Right cardiac atrium (tissue), 5 donors: ENCODE measurements around the gene FRYL. TPM values are rescaled to one million over a fixed set of nuclear protein-coding genes. Genes with fewer than 3 reads are reported as not detected.
"Not testable (repeated sequence)": the region's sequence is repeated elsewhere in the genome, so short reads cannot be mapped to it uniquely, and the experiment has no call there.

ENCODE experiments used
- ATAC-seq, 2 donors: fragments of 200-7000 bp; cut with Tn5 transposase; one replicate each; pipeline versions ENCODE4 v1.8.0 to v1.9.1; 2020; ENCODE audit warnings: moderate library complexity in 2 of 2, mild to moderate bottlenecking in 1 of 2
- DNase-seq, 3 donors: peaks; one replicate each; pipeline ENCODE4 v3.0.0-alpha.2; 2020
- H3K27ac ChIP-seq: one replicate; pipeline ENCODE4 v1.5.1; 2013; ENCODE audit warnings: mild to moderate bottlenecking, low read length, control low read depth, moderate library complexity
- H3K27me3 ChIP-seq: one replicate; pipeline ENCODE4 v1.6.1; 2013; ENCODE audit not compliant: control insufficient read depth, insufficient read depth
- H3K4me1 ChIP-seq: one replicate; pipeline ENCODE4 v1.6.1; 2013; ENCODE audit warnings: low read length; ENCODE audit not compliant: control insufficient read depth, insufficient read depth
- H3K4me3 ChIP-seq: one replicate; pipeline ENCODE4 v1.5.1; 2013; ENCODE audit warnings: low read length, control low read depth
- H3K9me3 ChIP-seq: one replicate; pipeline ENCODE4 v1.6.1; 2013; ENCODE audit warnings: low read length; ENCODE audit not compliant: control insufficient read depth
- WGBS: extraction: QIAGEN DNeasy Blood & Tissue Kit; methylation state at CpG from one replicate; pipeline ENCODE4 v1.1.7; 2013; 5-methylcytosine and 5-hydroxymethylcytosine counted together
- intact Hi-C, 4 donors: fragments of 100-400 bp; cut with DNase I; formaldehyde crosslinking; loops; one replicate each; pipeline versions ENCODE4 v1.11.0 to v1.14.0; 2022 to 2023
- polyA plus RNA-seq: library from polyadenylated mRNA; stranded (reverse); fragments of 200-250 nt; gene quantifications from one replicate; pipeline ENCODE4 v1.2.3, GENCODE V29; 2013
- total RNA-seq, 4 donors: library from RNA; stranded (reverse); fragmentation: NEBNext Ultra II Directional; extraction: Animal tissue kit (Norgen Biotek cat#: 25700); gene quantifications; one replicate each; pipeline ENCODE4 v1.2.1, GENCODE V29; 2021
- donor health status: healthy with polysubstance abuse.
- donor health status: DM: no; HTN: yes; CAD: no.
- donor health status: DM: no; HTN: no; CAD: no.
- donor health status: DM: no; HTN: yes; CAD: no; lungs with severe emphysema.
- donor health status: DM: yes; HTN: yes; CAD: no.

Gene FRYL
- total and polyA plus RNA-seq, 5 donors = 13.5 to 50.7 (median 43.8) TPM

DNA sequence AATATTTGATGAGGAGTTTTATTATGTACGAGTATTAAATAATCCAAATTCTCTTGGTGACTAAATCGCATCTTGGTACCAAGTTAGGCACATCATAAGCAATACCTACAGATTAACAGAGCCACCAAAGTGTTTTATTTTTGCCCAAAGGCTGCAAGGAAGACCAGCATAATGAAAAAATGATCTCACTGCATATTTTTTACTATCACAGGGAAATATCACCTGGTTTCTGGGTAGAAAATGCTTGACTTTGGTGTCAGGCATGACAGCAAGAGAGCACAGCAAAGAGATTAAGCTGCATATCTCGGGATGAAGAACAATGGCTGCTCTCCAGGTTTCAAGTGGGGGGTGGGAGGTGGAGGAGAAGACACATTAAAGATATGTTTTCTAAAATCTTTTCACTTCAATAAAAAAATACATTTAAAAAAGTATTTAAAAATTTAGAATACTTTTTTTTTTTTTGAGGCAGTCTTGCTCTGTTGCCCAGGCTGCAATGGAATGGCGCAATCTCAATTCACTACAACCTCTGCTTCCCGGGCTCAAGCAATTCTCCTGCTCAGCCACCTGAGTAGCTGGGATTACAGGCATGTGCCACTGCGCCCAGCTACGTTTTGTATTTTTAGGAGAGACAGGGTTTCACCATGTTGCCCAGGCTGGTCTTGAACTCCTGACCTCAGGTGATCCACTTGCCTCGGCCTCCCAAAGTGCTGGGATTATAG is 86.1 kb downstream of the FRYL start:
- DNase-seq = no peak
- Histone ChIP-seq H3K27ac (no peak overlapping the region), H3K27me3 (no peaks in the 10 kb centered on the region), H3K9me3 (no peaks in the 10 kb centered on the region), H3K4me3 (no peak overlapping the region), H3K4me1 (peaks cover 7% of the 10 kb centered on the region)
- no peak for ATAC-seq
- intact Hi-C loops = no loop called here
- WGBS = 86% methylated on average over 8 of the region's 8 CpGs

DNA sequence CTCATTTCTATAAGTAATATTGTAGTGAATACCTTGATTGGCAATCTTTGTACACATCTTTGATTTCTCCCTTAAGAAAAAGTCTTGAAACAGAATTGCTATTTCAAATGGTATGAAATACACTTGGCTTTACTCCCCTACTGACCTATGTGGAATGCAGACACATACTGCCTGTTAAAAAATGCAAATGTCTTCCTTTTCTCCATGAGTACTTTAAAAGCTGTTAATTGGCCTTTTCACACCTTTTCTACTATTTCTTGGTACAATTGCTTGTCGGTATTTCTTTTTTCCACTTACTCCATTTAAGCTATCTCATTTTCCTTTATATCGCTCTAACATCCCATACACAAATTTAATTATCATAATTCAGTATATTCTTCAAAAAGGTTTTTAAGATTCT is 87.2 kb downstream of the FRYL start:
- intact Hi-C loops = no loop called here
- peaks cover 3% of the 10 kb centered on the region for H3K4me1 ChIP-seq
- no peak overlapping the region for H3K27ac ChIP-seq
- no peaks in the 10 kb centered on the region for H3K27me3 ChIP-seq
- DNase-seq (no peak), ATAC-seq (no peak)
- whole genome bisulfite sequencing = 78% methylated on average over 2 of the region's 2 CpGs
- no peaks in the 10 kb centered on the region for H3K9me3 ChIP-seq
- H3K4me3 ChIP-seq = no peak overlapping the region

DNA sequence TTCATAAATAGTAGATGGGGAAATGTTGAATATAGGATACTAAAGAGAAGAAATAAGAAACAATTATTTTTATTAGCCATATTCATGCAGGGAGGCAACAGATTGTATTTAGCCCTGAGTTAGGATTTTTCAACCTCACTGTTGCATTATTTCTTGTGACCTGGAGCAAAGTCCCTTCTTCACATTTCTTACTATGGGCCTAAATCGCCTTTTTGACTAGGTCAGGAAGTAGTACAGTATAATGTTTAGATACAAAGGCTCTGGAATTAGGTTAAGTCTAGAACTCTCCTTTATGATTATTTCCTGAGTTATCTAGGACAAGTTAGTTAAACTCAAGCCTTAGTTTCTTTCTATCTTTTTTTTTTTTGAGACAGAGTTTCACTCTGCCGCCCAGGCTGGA is 88.0 kb downstream of the FRYL start:
- 87% methylated on average over 2 of the region's 2 CpGs for WGBS

DNA sequence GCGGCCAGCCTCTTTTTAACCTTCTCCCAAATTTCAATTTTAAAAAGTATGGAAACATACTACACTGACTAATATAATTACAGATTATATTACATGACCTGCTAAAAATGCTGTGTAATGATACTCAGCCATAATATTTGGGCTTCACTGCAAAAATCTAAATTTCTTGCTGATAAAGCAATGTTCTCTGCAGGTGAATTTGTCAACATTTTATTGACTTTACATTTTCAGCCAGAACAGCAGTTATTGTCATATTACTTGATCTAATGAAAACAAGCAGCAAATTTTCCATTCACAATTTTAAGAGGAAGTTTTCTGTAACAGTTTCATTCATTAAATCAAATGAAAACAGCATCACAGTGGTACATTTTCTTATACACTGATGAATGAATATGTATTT is 91.1 kb downstream of the FRYL start:
- Histone ChIP-seq H3K9me3 (no peaks in the 10 kb centered on the region), H3K27ac (no peak overlapping the region), H3K4me3 (no peak overlapping the region), H3K4me1 (no peaks in the 10 kb centered on the region), H3K27me3 (no peaks in the 10 kb centered on the region)
- ATAC-seq = no peak
- DNase-seq = no peak
- WGBS = 98% methylated on average over 1 of the region's 1 CpG
- intact Hi-C loops = loop anchor here in 2 of 4 donors (10.0 kb wide), 2 partner anchors 86 to 104 kb away; no protein-coding TSS in a partner anchor

More for the DNA sequence above, 88.0 kb downstream of the FRYL start:
- no peaks in the 10 kb centered on the region for H3K9me3 ChIP-seq
- intact Hi-C loops = no loop called here
- no peak for DNase-seq
- H3K4me1 ChIP-seq = peaks cover 2% of the 10 kb centered on the region
- ATAC-seq = no peak
- H3K27me3 ChIP-seq = no peaks in the 10 kb centered on the region
- H3K4me3 ChIP-seq = no peak overlapping the region
- H3K27ac ChIP-seq = no peak overlapping the region

DNA sequence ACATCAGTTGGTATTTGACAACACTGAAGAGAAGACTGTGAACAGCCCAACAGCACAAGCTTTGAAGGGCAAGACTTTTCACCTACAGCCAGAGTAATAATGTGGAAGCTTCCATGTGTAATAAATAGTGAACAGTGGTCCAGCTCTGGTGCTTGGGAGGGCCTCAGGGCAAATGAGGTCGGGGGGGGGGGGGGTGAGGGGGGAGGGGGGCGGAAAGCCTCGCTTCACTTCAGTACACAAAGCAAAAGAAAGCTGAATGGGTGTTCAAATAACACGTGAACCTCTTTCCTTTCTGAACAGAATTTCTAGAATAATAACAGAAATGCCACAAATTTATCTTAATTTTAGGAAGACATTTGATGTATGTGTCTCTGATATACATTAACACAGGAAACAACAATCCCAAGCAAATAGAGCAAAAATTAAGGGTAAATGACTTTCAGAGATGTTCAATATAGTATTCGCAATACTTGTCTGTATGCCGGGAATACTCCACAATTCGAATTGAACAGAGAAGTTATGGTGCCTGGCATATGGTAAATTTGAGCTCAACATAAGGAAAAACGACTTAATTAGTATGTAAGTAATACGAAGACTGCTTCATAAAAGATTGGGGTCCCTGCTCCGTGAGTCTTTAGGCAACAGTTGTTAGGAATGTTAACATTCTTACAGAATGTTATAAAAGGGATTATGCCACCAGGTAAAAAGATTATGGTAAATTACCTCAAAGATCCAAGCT is 92.6 kb downstream of the FRYL start:
- intact Hi-C loops = loop anchor here in 2 of 4 donors (10.0 kb wide), 2 partner anchors 87 to 103 kb away; no protein-coding TSS in a partner anchor
- H3K27me3 ChIP-seq = no peaks in the 10 kb centered on the region
- 79% methylated on average over 10 of the region's 10 CpGs for WGBS
- H3K4me1 ChIP-seq = no peaks in the 10 kb centered on the region
- ATAC-seq (no peak), DNase-seq (no peak)
- H3K27ac ChIP-seq = no peak overlapping the region
- H3K9me3 ChIP-seq = no peaks in the 10 kb centered on the region
- no peak overlapping the region for H3K4me3 ChIP-seq

DNA sequence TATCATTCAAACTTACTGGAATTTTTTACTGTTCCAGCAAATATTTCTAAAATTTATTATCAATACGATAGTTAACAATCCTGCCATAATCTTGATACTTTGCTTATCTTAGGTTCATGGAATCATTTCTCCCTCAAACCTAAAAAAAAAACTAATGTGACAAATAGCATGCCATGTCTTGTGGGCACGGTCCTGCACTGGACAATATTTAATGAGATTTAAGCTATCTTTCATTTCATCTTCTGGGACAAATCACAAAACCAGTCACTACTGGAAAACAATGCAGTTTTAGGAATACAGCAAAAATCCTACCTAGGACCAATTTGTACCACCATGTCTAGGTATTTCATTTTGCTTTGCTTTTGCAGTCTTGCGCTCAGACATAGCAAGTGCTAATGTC is 93.7 kb downstream of the FRYL start:
- no peaks in the 10 kb centered on the region for H3K9me3 ChIP-seq
- no peak overlapping the region for H3K4me3 ChIP-seq
- DNase-seq = no peak
- no peaks in the 10 kb centered on the region for H3K4me1 ChIP-seq
- ATAC-seq = no peak
- WGBS = 95% methylated on average over 3 of the region's 3 CpGs
- no peaks in the 10 kb centered on the region for H3K27me3 ChIP-seq
- no peak overlapping the region for H3K27ac ChIP-seq
- intact Hi-C loops = loop anchor here in 2 of 4 donors (10.0 kb wide), 2 partner anchors 88 to 102 kb away; no protein-coding TSS in a partner anchor

DNA sequence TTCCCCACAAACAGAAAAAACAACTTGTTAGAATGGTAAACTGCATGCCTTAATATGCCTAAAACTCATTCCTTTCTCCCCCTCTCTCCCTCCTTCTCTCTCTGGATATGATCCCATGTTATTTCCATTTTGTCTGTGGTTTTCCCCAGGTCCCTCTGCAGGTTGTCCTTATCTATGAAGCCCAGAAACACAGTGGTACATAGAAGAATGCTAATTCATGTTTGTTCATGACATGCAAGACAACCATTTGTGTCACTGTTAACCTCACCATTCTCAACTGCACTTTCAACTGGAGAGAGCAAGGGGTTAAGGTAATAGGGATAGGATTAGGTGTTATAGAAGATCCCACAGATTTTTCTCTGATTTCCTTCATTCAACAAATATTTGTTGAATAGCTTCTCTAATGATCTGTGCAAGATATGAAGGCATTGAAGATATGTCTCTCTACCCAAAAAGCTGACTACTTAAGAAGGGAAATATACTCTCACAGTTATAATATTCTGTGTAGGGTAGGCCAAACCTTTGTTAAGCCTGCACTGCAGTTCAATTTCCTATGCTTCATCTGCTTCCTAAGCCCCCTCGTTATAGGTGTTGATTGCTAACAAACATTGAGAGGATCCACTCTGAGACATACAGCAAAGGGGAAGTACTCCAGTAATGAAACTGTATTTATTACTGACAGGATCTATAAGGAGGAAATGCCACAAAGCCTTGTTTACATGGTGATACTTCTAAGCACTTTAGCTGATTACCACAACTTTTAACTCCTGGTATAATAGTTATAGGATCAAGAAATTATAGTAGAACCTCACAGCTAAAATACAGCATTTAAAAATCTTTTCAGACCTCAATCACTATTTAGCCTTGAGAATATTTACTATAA is 96.1 kb downstream of the FRYL start:
- no peak overlapping the region for H3K4me3 ChIP-seq
- no peak for DNase-seq
- no peaks in the 10 kb centered on the region for H3K27me3 ChIP-seq
- no peak overlapping the region for H3K27ac ChIP-seq
- H3K9me3 ChIP-seq = no peaks in the 10 kb centered on the region
- intact Hi-C loops = loop anchor here in 2 of 4 donors (10.0 kb wide), 2 partner anchors 91 to 99 kb away; no protein-coding TSS in a partner anchor
- no peak for ATAC-seq
- WGBS = 29% methylated on average over 1 of the region's 1 CpG
- H3K4me1 ChIP-seq = no peaks in the 10 kb centered on the region

DNA sequence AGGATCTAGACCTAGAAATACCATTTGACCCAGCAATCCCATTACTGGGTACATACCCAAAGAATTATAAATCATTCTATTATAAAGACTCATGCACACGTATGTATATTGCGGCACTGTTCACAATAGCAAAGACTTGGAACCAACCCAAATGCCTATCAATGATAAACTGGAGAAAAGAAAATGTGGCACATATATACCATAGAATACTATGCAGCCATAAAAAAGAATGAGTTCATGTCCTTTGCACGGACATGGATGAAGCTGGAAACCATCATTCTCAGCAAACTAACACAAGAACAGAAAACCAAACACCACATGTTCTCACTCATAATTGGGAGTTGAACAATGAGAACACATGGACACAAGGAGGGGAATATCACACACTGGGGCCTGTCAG is 97.2 kb downstream of the FRYL start:
- H3K4me1 ChIP-seq, H3K27me3 ChIP-seq, H3K27ac ChIP-seq, DNase-seq, H3K9me3 ChIP-seq, ATAC-seq, H3K4me3 ChIP-seq: not testable (repeated sequence)
- 89% methylated on average over 3 of the region's 3 CpGs for WGBS
- intact Hi-C loops = loop anchor here in 2 of 4 donors (10.0 kb wide), 2 partner anchors 92 to 98 kb away; no protein-coding TSS in a partner anchor

DNA sequence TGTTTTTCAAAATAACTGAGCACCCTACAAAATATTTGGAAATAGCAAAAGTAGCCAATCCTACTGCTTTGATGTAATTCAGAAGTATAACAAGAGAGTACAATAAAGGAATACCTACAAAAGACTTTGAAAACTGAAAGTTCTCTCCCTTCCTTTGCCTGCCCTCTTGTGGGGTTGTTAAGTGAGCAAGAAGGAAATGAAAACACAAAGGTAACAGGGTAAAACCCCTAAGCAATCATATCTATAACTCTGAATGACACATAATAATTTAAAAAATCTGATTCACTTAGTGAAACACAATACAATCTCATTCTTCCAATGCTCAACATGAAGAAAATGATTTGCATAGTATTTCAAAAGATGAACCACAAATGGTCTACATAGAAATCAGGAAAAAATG is 98.2 kb downstream of the FRYL start:
- ATAC-seq (peak; percentile 24 to 63), DNase-seq (no peak)
- intact Hi-C loops = loop anchor here in 2 of 4 donors (10.0 kb wide), 2 partner anchors 93 to 97 kb away; no protein-coding TSS in a partner anchor
- no peak overlapping the region for H3K27ac ChIP-seq
- H3K4me3 ChIP-seq = no peak overlapping the region
- H3K9me3 ChIP-seq = no peaks in the 10 kb centered on the region
- no peaks in the 10 kb centered on the region for H3K27me3 ChIP-seq
- H3K4me1 ChIP-seq = no peaks in the 10 kb centered on the region

DNA sequence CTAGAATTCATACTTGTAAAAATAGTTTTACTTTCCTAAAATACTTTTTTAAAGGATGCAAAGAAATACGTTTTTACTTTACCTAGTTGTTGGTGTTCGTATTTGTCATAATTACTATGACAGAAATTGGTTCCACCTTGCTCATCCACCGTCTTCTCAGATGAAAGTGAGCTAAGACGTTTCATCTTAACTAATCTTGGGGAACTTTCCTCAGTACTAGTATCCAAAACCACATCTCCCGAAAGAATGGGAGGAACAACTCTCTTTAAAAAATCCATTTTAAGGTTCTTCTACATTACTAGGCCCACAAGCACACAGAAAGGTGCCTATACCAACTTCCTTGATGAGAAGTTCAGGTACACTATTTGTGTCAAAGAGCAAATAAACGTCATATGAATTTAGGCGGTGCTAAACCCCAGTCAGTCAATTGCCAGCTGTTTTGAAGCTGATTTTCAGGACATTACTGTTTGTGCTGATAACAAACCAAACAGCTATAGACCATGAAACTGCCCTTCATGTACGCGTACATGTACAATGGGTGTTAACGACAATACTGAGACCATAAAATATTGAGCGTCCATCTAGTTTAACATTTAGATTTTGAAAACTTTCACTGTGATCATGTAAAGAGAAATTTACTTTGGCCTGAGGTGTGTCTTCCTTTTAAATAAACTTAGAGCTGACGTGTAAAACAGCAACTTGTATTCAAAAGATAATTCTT is 99.1 kb downstream of the FRYL start:
- ATAC-seq (no peak), DNase-seq (no peak)
- 80% methylated on average over 12 of the region's 12 CpGs for WGBS
- Histone ChIP-seq H3K27ac (no peak overlapping the region), H3K27me3 (no peaks in the 10 kb centered on the region), H3K9me3 (no peaks in the 10 kb centered on the region), H3K4me1 (no peaks in the 10 kb centered on the region), H3K4me3 (no peak overlapping the region)
- intact Hi-C loops = loop anchor here in 2 of 4 donors (10.0 kb wide), 2 partner anchors 94 to 96 kb away; no protein-coding TSS in a partner anchor
